Gastrocnemius medialis (tissue), 4 donors: ENCODE measurements around the gene MYL12B. TPM values are rescaled to one million over a fixed set of nuclear protein-coding genes. Genes with fewer than 3 reads are reported as not detected.
"Not testable (repeated sequence)": the region's sequence is repeated elsewhere in the genome, so short reads cannot be mapped to it uniquely, and the experiment has no call there.

ENCODE experiments used
- ATAC-seq, 2 donors: fragments of 150-250 bp; one replicate each; pipeline ENCODE4 v1.9.1; 2016
- DNase-seq, 2 donors: peaks; one replicate each; pipeline ENCODE4 v3.0.0-alpha.2; 2019
- H3K27ac ChIP-seq, 4 donors: fragments of 200-600 bp; sonication (generic); 1 replicate in 1 of 4; 2 replicates in 3 of 4; pipeline ENCODE4 v1.5.1; 2016 to 2018; ENCODE audit warnings: mild to moderate bottlenecking in 2 of 4, moderate library complexity in 1 of 4
- H3K27me3 ChIP-seq, 3 donors: fragments of 200-600 bp; sonication (generic) in 2 of 3; 1 replicate in 1 of 3; 2 replicates in 2 of 3; pipeline versions ENCODE4 v1.5.1 to v1.6.0; 2016 to 2019; ENCODE audit warnings: mild to moderate bottlenecking in 1 of 3, moderate library complexity in 1 of 3
- H3K36me3 ChIP-seq, 2 donors: fragments of 200-600 bp; sonication (generic) in 1 of 2; one replicate each; pipeline ENCODE4 v1.5.1; 2017 to 2018
- H3K4me1 ChIP-seq, 2 donors: fragments of 200-600 bp; sonication (generic) in 1 of 2; one replicate each; pipeline ENCODE4 v1.5.1; 2016 to 2017; ENCODE audit warnings: mild to moderate bottlenecking in 2 of 2
- H3K4me3 ChIP-seq, 4 donors: fragments of 200-600 bp; sonication (generic) in 3 of 4; 1 replicate in 1 of 4; 2 replicates in 3 of 4; pipeline ENCODE4 v1.5.1; 2016 to 2019; ENCODE audit warnings: mild to moderate bottlenecking in 2 of 4
- H3K9me3 ChIP-seq, 3 donors: fragments of 200-600 bp; sonication (generic) in 2 of 3; 1 replicate in 1 of 3; 2 replicates in 2 of 3; pipeline ENCODE4 v1.5.1; 2016 to 2019
- CTCF ChIP-seq, 5 experiments: fragments of 450-650 bp in 3 of 5; fragments of 200-600 bp in 2 of 5; sonication (generic) in 2 of 5; IDR thresholded peaks in 4 of 5; conservative IDR thresholded peaks in 1 of 5; 1 replicate in 4 of 5; 2 replicates in 1 of 5; pipeline ENCODE4 v1.5.1; 2016 to 2019; ENCODE audit warnings: antibody characterized with exemption in 5 of 5, mild to moderate bottlenecking in 3 of 5, moderate library complexity in 3 of 5
- POLR2A ChIP-seq, 2 donors: fragments of 450-650 bp; IDR thresholded peaks; one replicate each; pipeline ENCODE4 v1.6.1; 2017; ENCODE audit warnings: antibody characterized with exemption in 2 of 2, mild to moderate bottlenecking in 2 of 2, moderate library complexity in 2 of 2
- in situ Hi-C, 4 donors: fragments of 200-750 bp; cut with MboI; loops; one replicate each; pipeline versions ENCODE4 v1.15.0 to v1.8.0; 2017; ENCODE audit warnings: low sequenced_read_pairs in 4 of 4
- intact Hi-C: fragments of 100-400 bp; cut with DNase I; formaldehyde crosslinking; loops from one replicate; pipeline ENCODE4 v1.15.1; 2023; ENCODE audit warnings: low total_unique reads
- total RNA-seq, 4 donors: library from RNA; depleted of rRNA; stranded (reverse); fragments of >200 nt; gene quantifications; one replicate each; pipeline versions ENCODE4 v1.1.0 to v1.2.3, GENCODE V29; 2016

MYL12B gene
- total RNA-seq, 4 donors from 2014 or later, result 100 to 293 (median 185) TPM

- H3K36me3 ChIP-seq, result no peaks in the 10 kb centered on the region
- TF ChIP-seq POLR2A (IDR thresholded peaks at IDR 0.05), result no peak
- no peak for TF ChIP-seq CTCF (IDR thresholded peaks at IDR 0.05 in 4 of 5, conservative IDR thresholded peaks at IDR 0.05 in 1 of 5)
- DNase-seq (no peak), ATAC-seq (no peak)
- H3K27me3 ChIP-seq, result no peaks in the 10 kb centered on the region
- no peaks in the 10 kb centered on the region for H3K4me1 ChIP-seq
- no peak overlapping the region for H3K27ac ChIP-seq
- in situ Hi-C loops (no loop called here), intact Hi-C loops (no loop called here)
- no peak overlapping the region for H3K4me3 ChIP-seq
- H3K9me3 ChIP-seq, result no peaks in the 10 kb centered on the region
These were observed 44.5 kb downstream of the MYL12B start for GRCh38 chr18:3306391-3306790.

- ATAC-seq, result no peak
- intact Hi-C loops (no loop called here), in situ Hi-C loops (no loop called here)
- no peaks in the 10 kb centered on the region for H3K9me3 ChIP-seq
- no peak for TF ChIP-seq POLR2A (IDR thresholded peaks at IDR 0.05)
- TF ChIP-seq CTCF (IDR thresholded peaks at IDR 0.05 in 4 of 5, conservative IDR thresholded peaks at IDR 0.05 in 1 of 5), result no peak
- H3K27ac ChIP-seq, result no peak overlapping the region
- H3K4me1 ChIP-seq, result no peaks in the 10 kb centered on the region
- H3K4me3 ChIP-seq, result no peak overlapping the region
- no peaks in the 10 kb centered on the region for H3K27me3 ChIP-seq
- DNase-seq, result no peak
- no peaks in the 10 kb centered on the region for H3K36me3 ChIP-seq
These were observed 51.8 kb downstream of the MYL12B start for GRCh38 chr18:3313685-3314084.

- in situ Hi-C loops, result loop anchor here in 1 of 4 donors (5.0 kb wide), 1 partner anchor 47 kb away; no protein-coding TSS in a partner anchor
- H3K27me3 ChIP-seq, H3K27ac ChIP-seq, H3K4me1 ChIP-seq, DNase-seq, H3K4me3 ChIP-seq, ATAC-seq, H3K9me3 ChIP-seq, intact Hi-C loops, H3K36me3 ChIP-seq: not testable (repeated sequence)
These were observed 53.4 kb downstream of the MYL12B start for GRCh38 chr18:3315344-3315743.

GRCh38 chr18:3319399-3319798, 57.5 kb downstream of the MYL12B start:
- intact Hi-C loops (no loop called here), in situ Hi-C loops (loop anchor here in 1 of 4 donors (5.0 kb wide), 1 partner anchor 43 kb away; no protein-coding TSS in a partner anchor)
- no peak overlapping the region for H3K4me3 ChIP-seq
- H3K9me3 ChIP-seq, result no peaks in the 10 kb centered on the region
- ATAC-seq, result no peak
- H3K36me3 ChIP-seq, result no peaks in the 10 kb centered on the region
- TF ChIP-seq POLR2A (IDR thresholded peaks at IDR 0.05), result no peak
- TF ChIP-seq CTCF (IDR thresholded peaks at IDR 0.05 in 4 of 5, conservative IDR thresholded peaks at IDR 0.05 in 1 of 5), result no peak
- no peak for DNase-seq
- H3K27ac ChIP-seq, result no peak overlapping the region
- H3K27me3 ChIP-seq, result no peaks in the 10 kb centered on the region
- no peaks in the 10 kb centered on the region for H3K4me1 ChIP-seq

GRCh38 chr18:3319894-3320454, 58.0 kb downstream of the MYL12B start:
- H3K27ac ChIP-seq, result no peak overlapping the region
- intact Hi-C loops, result no loop called here
- H3K4me3 ChIP-seq, result no peak overlapping the region
- H3K9me3 ChIP-seq, result no peaks in the 10 kb centered on the region
- no peaks in the 10 kb centered on the region for H3K36me3 ChIP-seq
- H3K27me3 ChIP-seq, result no peaks in the 10 kb centered on the region
- ATAC-seq, result no peak
- TF ChIP-seq POLR2A (IDR thresholded peaks at IDR 0.05) (no peak), CTCF (IDR thresholded peaks at IDR 0.05 in 4 of 5, conservative IDR thresholded peaks at IDR 0.05 in 1 of 5) (no peak)
- in situ Hi-C loops, result loop anchor here in 1 of 4 donors (5.0 kb wide), 1 partner anchor 42 kb away; no protein-coding TSS in a partner anchor
- no peak for DNase-seq
- no peaks in the 10 kb centered on the region for H3K4me1 ChIP-seq
